Astrocyte of the spinal cord (primary cell): Measurements from ENCODE around the gene FOXO6.

Experiments used
- DNase-seq: peaks from one replicate; pipeline ENCODE4 v3.0.0; 2011; ENCODE audit warnings: low read depth, low spot score
- H3K4me3 ChIP-seq: 2 replicates; pipeline ENCODE4 v1.5.1; 2011; ENCODE audit warnings: low read depth, mild to moderate bottlenecking, low read length, moderate library complexity
- CTCF ChIP-seq: IDR thresholded peaks from 2 replicates; pipeline ENCODE4 v1.5.1; 2012; ENCODE audit warnings: low read depth, mild to moderate bottlenecking, low read length, inconsistent platforms
- in situ Hi-C: cut with HindIII; loops from 2 replicates; pipeline ENCODE4 v1.10.0; 2017; ENCODE audit warnings: low sequenced_read_pairs

Gene FOXO6

GRCh38 chr1:41388510-41388909, 27.3 kb downstream of the FOXO6 start:
- no peak for DNase-seq
- in situ Hi-C loops: no loop called here
- H3K4me3 ChIP-seq: no peak overlapping the region
- TF ChIP-seq CTCF: no peak

DNA sequence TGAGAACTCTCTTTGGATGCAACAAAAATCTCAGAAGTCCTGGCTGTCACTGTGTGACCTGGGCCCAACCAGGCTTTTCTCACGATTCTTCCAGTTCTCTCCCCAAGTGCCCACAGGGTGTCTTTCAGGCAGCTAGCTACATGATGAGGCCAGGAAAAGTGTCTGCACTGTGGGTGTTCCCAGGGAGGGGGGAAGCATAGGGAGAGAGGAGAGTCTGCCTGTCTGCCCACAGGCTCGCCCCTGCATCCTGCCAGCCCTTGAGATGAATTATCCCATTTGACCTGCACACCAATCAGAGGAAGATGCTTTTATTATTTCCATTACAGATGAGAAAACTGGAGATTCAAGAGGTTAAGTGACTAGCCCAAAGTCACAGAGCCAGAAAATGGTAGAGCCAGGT, 27.8 kb downstream of the FOXO6 start:
- no peak overlapping the region for H3K4me3 ChIP-seq
- in situ Hi-C loops: no loop called here
- TF ChIP-seq CTCF: no peak
- DNase-seq: no peak

DNA sequence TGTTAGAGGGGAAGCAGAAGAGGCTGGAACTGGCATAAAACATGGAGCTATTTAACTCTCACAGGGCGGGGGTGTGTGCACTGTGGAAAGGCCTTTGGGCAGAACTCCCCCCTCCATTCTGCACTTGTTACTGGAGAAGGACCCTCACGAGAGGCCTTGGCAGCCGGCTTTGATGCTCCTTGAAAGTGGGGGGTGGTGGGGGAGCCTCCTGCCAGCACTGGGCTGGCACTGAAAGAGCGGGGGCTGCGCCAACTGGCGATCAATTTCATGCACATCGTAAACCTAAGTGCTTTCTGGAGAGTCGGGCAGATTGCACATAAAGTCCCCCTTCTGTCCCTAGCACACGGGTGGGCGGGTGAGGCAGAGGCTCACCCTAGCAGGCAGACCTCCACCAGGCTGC, 28.9 kb downstream of the FOXO6 start:
- no peak for TF ChIP-seq CTCF
- H3K4me3 ChIP-seq: no peak overlapping the region
- no peak for DNase-seq
- in situ Hi-C loops: no loop called here

DNA sequence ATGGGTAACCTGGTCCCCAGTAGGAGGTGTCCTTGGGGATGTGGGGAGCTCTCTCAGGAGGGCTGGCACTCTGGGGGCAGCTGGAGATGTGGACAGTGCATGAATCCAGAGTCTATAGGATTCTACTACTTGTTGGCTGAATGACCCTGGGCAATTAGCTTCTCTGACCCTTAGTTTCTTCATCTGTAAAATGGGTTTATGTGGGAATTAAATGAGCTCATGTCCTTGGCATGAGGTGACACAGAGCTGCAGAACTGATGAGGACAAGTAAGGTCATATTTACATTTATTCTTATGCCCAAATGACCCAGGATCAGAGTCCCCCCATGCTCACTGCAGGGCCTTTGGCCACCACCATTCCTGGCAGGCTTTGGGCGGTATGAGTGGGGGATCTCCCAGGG, 29.3 kb downstream of the FOXO6 start:
- no peak overlapping the region for H3K4me3 ChIP-seq
- DNase-seq: no peak
- in situ Hi-C loops: no loop called here
- no peak for TF ChIP-seq CTCF

DNA sequence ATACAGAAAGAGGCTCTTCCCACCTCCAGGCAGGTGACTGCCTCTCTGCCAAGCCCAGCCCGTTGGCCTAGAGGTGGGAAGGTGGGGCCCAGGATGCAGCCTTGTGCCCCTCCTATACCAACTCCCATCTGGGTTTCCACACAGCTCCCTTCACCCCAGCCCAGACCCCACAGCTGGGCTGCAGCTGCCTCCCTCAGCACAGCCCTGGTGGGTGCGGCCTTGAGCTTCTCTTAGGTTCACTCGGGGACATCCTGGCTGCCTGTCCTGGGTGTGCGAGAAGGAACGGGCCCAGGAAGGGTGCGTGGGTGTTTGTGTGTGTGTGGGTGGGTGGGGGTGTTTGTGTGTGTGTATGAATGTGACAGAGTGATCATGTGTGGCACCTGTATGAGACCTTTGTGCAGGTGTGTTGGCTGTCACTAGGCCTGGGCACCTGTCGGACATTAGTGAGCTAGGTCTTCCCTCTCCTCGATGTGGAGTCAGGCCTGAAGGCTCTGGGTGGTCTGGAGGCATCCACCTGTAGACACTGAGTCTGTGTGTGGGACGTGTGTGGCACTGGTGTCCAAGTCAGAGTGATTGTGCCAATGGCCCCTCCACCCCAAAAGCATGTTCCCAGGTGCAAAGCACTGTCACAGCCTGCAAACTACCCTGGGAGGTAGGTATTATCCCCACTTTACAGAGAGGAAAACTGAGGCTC, 30.7 kb downstream of the FOXO6 start:
- no peak overlapping the region for H3K4me3 ChIP-seq
- in situ Hi-C loops: no loop called here
- no peak for TF ChIP-seq CTCF
- DNase-seq: no peak

GRCh38 chr1:41392528-41392924, 31.3 kb downstream of the FOXO6 start:
- H3K4me3 ChIP-seq: no peak overlapping the region
- in situ Hi-C loops: no loop called here
- no peak for DNase-seq
- no peak for TF ChIP-seq CTCF
